Thoracic aorta (tissue), 2 donors: Measurements from ENCODE around the gene MEGF10. TPM values are rescaled to one million over a fixed set of nuclear protein-coding genes. Genes with fewer than 3 reads are reported as not detected.

Source experiments
- ATAC-seq: fragments of 150-250 bp; one replicate; pipeline ENCODE4 v1.8.0; 2017; ENCODE audit warnings: low read depth; ENCODE audit not compliant: insufficient number of reproducible peaks, low FRiP score
- DNase-seq: peaks from one replicate; pipeline ENCODE4 v3.0.0-alpha.2; 2020; ENCODE audit warnings: low spot score
- H3K27ac ChIP-seq, 2 donors: fragments of 200-600 bp; sonication (generic); 1 replicate in 1 of 2; 2 replicates in 1 of 2; pipeline ENCODE4 v1.5.1; 2016; ENCODE audit warnings: mild to moderate bottlenecking in 2 of 2, moderate library complexity in 2 of 2
- H3K27me3 ChIP-seq: fragments of 200-600 bp; sonication (generic); replicated peaks from 2 replicates; pipeline ENCODE4 v1.6.0; 2016; ENCODE audit warnings: mild to moderate bottlenecking; ENCODE audit not compliant: insufficient read depth
- H3K36me3 ChIP-seq: fragments of 200-600 bp; sonication (generic); one replicate; pipeline ENCODE4 v1.5.1; 2016
- H3K4me1 ChIP-seq, 2 donors: fragments of 200-600 bp; sonication (generic); 1 replicate in 1 of 2; 2 replicates in 1 of 2; pipeline versions ENCODE4 v1.5.1 to v1.6.0; 2016; ENCODE audit warnings: low read depth in 2 of 2, mild to moderate bottlenecking in 1 of 2; ENCODE audit not compliant: control insufficient read depth in 1 of 2
- H3K4me3 ChIP-seq: fragments of 200-600 bp; sonication (generic); 2 replicates; pipeline ENCODE4 v1.5.1; 2016; ENCODE audit warnings: mild to moderate bottlenecking
- H3K9me3 ChIP-seq: fragments of 200-600 bp; sonication (generic); 2 replicates; pipeline ENCODE4 v1.5.1; 2016
- total RNA-seq, 2 donors: library from RNA; depleted of rRNA; stranded (reverse); fragments of >200 nt; gene quantifications; one replicate each; pipeline versions ENCODE4 v1.1.0 to v1.2.3, GENCODE V29; 2016
- TF ChIP-seq, protein P1 (sequence below): fragments of 200-600 bp; sonication (generic); IDR thresholded peaks from one replicate; pipeline ENCODE4 v1.5.1; 2019; ENCODE audit warnings: antibody characterized with exemption

Gene MEGF10
- total RNA-seq, 2 donors from 2014 or later, result under 0.01 to 0.21 TPM

DNA sequence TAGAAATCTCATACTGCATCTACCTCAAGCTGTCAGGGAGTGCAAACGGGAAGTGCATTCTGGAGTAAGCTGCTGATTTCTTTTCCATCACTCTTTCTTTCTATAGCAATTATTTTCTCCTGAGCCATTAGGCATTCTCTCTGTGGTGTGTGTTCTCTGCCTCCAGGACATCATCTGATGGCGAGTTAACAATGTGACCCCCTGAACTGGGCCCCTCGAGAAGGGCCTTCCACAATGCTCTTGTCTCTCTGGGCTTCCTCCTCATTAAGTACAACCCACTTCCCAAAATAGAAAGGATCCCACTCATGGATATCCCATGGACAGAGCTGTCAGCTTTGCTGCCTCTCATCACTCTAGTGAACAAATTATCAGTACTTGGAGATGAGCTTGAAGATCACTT is 130.2 kb downstream of the MEGF10 start:
- Histone ChIP-seq H3K4me1 (peaks cover 0 to 7% of the 10 kb centered on the region in 2 donors), H3K4me3 (no peak overlapping the region), H3K27me3 (no peaks in the 10 kb centered on the region), H3K27ac (no peak overlapping the region), H3K36me3 (no peaks in the 10 kb centered on the region), H3K9me3 (no peaks in the 10 kb centered on the region)
- ATAC-seq (no peak), DNase-seq (no peak)
- TF ChIP-seq, protein P1, sequence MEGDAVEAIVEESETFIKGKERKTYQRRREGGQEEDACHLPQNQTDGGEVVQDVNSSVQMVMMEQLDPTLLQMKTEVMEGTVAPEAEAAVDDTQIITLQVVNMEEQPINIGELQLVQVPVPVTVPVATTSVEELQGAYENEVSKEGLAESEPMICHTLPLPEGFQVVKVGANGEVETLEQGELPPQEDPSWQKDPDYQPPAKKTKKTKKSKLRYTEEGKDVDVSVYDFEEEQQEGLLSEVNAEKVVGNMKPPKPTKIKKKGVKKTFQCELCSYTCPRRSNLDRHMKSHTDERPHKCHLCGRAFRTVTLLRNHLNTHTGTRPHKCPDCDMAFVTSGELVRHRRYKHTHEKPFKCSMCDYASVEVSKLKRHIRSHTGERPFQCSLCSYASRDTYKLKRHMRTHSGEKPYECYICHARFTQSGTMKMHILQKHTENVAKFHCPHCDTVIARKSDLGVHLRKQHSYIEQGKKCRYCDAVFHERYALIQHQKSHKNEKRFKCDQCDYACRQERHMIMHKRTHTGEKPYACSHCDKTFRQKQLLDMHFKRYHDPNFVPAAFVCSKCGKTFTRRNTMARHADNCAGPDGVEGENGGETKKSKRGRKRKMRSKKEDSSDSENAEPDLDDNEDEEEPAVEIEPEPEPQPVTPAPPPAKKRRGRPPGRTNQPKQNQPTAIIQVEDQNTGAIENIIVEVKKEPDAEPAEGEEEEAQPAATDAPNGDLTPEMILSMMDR, result no peak

DNA sequence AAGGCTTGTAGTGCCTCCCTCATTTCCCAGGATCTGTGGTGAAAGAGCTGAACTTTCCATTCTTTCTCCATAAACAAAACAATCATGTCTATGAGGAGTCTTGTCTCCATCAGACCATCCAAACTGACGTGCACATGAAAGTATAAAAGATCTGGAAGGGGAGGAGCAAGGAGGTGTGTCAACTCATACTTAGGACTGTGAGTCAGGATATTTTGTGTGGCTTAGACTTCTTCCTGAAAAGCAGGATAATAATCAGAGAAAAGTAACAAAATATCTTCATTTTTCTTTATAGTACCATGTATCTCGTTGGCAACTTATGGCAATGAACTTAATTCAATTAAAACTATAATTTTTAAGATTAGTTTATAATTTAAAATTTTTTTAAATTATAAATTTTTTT is 130.9 kb downstream of the MEGF10 start:
- DNase-seq (no peak), ATAC-seq (no peak)
- Histone ChIP-seq H3K9me3 (no peaks in the 10 kb centered on the region), H3K36me3 (no peaks in the 10 kb centered on the region), H3K4me3 (no peak overlapping the region), H3K27me3 (no peaks in the 10 kb centered on the region), H3K27ac (no peak overlapping the region), H3K4me1 (peaks cover 0 to 7% of the 10 kb centered on the region in 2 donors)
- TF ChIP-seq, protein P1, result no peak

- Histone ChIP-seq H3K9me3 (no peaks in the 10 kb centered on the region), H3K4me3 (no peak overlapping the region), H3K27me3 (no peaks in the 10 kb centered on the region), H3K27ac (no peak overlapping the region), H3K36me3 (no peaks in the 10 kb centered on the region), H3K4me1 (peaks cover 0 to 7% of the 10 kb centered on the region in 2 donors)
- ATAC-seq (no peak), DNase-seq (no peak)
- TF ChIP-seq, protein P1, result no peak
These were observed 132.7 kb downstream of the MEGF10 start for GRCh38 chr5:127423173-127423798.

- H3K36me3 ChIP-seq, result no peaks in the 10 kb centered on the region
- ATAC-seq, result no peak
These were observed 134.4 kb downstream of the MEGF10 start for GRCh38 chr5:127425037-127425436.

GRCh38 chr5:127425868-127426267 is 135.3 kb downstream of the MEGF10 start:
- Histone ChIP-seq H3K27ac (no peak overlapping the region), H3K27me3 (no peaks in the 10 kb centered on the region)

More at GRCh38 chr5:127425037-127425436, 134.4 kb downstream of the MEGF10 start:
- Histone ChIP-seq H3K27ac (no peak overlapping the region), H3K4me1 (no peaks in the 10 kb centered on the region), H3K4me3 (no peak overlapping the region), H3K9me3 (no peaks in the 10 kb centered on the region), H3K27me3 (no peaks in the 10 kb centered on the region)
- no peak for DNase-seq
- TF ChIP-seq, protein P1, result no peak

More at GRCh38 chr5:127425868-127426267, 135.3 kb downstream of the MEGF10 start:
- Histone ChIP-seq H3K4me3 (no peak overlapping the region), H3K36me3 (no peaks in the 10 kb centered on the region), H3K9me3 (no peaks in the 10 kb centered on the region), H3K4me1 (no peaks in the 10 kb centered on the region)
- DNase-seq (no peak), ATAC-seq (no peak)
- TF ChIP-seq, protein P1, result no peak
